DOHH2 (cell line): Measurements from ENCODE around the gene TXN.

ENCODE experiments used
- H3F3A ChIP-seq: fragments of 200-600 bp; sonication (generic), shearing (Covaris generic); 2 replicates; pipeline ENCODE4 v1.6.0; 2016; ENCODE audit warnings: antibody characterized with exemption, mild to moderate bottlenecking; ENCODE audit not compliant: control insufficient read depth, insufficient read depth
- H3K27ac ChIP-seq: fragments of 200-600 bp; sonication (generic); 2 replicates; pipeline ENCODE4 v1.5.1; 2014; ENCODE audit warnings: low read depth, mild to moderate bottlenecking, low read length, moderate library complexity
- H3K27me3 ChIP-seq: fragments of 200-600 bp; sonication (generic); 2 replicates; pipeline ENCODE4 v1.6.1; 2014; ENCODE audit warnings: mild to moderate bottlenecking, low read length, mixed read lengths; ENCODE audit not compliant: control insufficient read depth
- H3K36me3 ChIP-seq: fragments of 200-600 bp; sonication (generic); 2 replicates; pipeline ENCODE4 v1.6.1; 2014; ENCODE audit warnings: mild to moderate bottlenecking, low read length, moderate library complexity, mixed read lengths; ENCODE audit not compliant: control insufficient read depth
- H3K4me1 ChIP-seq: fragments of 200-600 bp; sonication (generic); 2 replicates; pipeline ENCODE4 v1.6.1; 2014; ENCODE audit warnings: mild to moderate bottlenecking, low read length, mixed read lengths; ENCODE audit not compliant: control insufficient read depth
- H3K4me2 ChIP-seq: fragments of 200-600 bp; sonication (generic); 2 replicates; pipeline ENCODE4 v1.6.0; 2014; ENCODE audit warnings: mild to moderate bottlenecking, low read length, moderate library complexity
- H3K4me3 ChIP-seq: fragments of 200-600 bp; sonication (generic); 2 replicates; pipeline ENCODE4 v1.5.1; 2014; ENCODE audit warnings: mild to moderate bottlenecking, low read length, mixed read lengths
- H3K79me2 ChIP-seq: fragments of 200-600 bp; sonication (generic); 2 replicates; pipeline ENCODE4 v1.6.1; 2014; ENCODE audit warnings: mild to moderate bottlenecking, low read length, mixed read lengths; ENCODE audit not compliant: control insufficient read depth
- H3K9me2 ChIP-seq: fragments of 200-600 bp; sonication (generic); replicated peaks from 2 replicates; pipeline ENCODE4 v1.6.1; 2014; ENCODE audit warnings: mild to moderate bottlenecking, low read length, mixed read lengths; ENCODE audit not compliant: control insufficient read depth
- H3K9me3 ChIP-seq: fragments of 200-600 bp; sonication (generic); 2 replicates; pipeline ENCODE4 v1.6.1; 2014; ENCODE audit warnings: antibody characterized with exemption, low read length, mixed read lengths; ENCODE audit not compliant: control insufficient read depth, insufficient read depth
- H4K20me1 ChIP-seq: fragments of 200-600 bp; sonication (generic); 2 replicates; pipeline ENCODE4 v1.6.0; 2014; ENCODE audit warnings: low read depth, mild to moderate bottlenecking, antibody characterized with exemption, low read length, moderate library complexity; ENCODE audit not compliant: control insufficient read depth, insufficient read depth
- CTCF ChIP-seq: fragments of 200-600 bp; sonication (generic); IDR thresholded peaks from one replicate; pipeline ENCODE4 v1.5.1; 2014; ENCODE audit warnings: antibody characterized with exemption, mild to moderate bottlenecking, low read depth, low read length; ENCODE audit not compliant: poor library complexity, severe bottlenecking
- EZH2phosphoT487 ChIP-seq: fragments of 200-600 bp; sonication (generic); IDR thresholded peaks from 2 replicates; pipeline ENCODE4 v1.6.1; 2017; ENCODE audit warnings: borderline replicate concordance, mild to moderate bottlenecking, antibody characterized with exemption, low read length, moderate library complexity, mixed read lengths

TXN gene

GRCh38 chr9:110214586-110215355 is 41.5 kb downstream of the TXN start:
- H3K79me2 ChIP-seq: no peaks in the 10 kb centered on the region
- H3K36me3 ChIP-seq: no peaks in the 10 kb centered on the region
- TF ChIP-seq CTCF (no peak), EZH2phosphoT487 (no peak)
- no peak overlapping the region for H3K4me3 ChIP-seq
- no peak overlapping the region for H3K27ac ChIP-seq
- H3K9me2 ChIP-seq: no peaks in the 10 kb centered on the region
- H3K9me3 ChIP-seq: no peaks in the 10 kb centered on the region
- H3K27me3 ChIP-seq: peaks cover 16% of the 10 kb centered on the region
- H3K4me1 ChIP-seq: no peaks in the 10 kb centered on the region
- H3K4me2 ChIP-seq: no peak overlapping the region
- H4K20me1 ChIP-seq: no peaks in the 10 kb centered on the region
- H3F3A ChIP-seq: no peaks in the 10 kb centered on the region

GRCh38 chr9:110214090-110214489 is 42.2 kb downstream of the TXN start:
- Histone ChIP-seq H3K4me1 (no peaks in the 10 kb centered on the region), H3K27me3 (peaks cover 16% of the 10 kb centered on the region), H3K27ac (no peak overlapping the region), H4K20me1 (no peaks in the 10 kb centered on the region), H3K4me3 (no peak overlapping the region), H3F3A (no peaks in the 10 kb centered on the region), H3K9me3 (no peaks in the 10 kb centered on the region), H3K9me2 (no peaks in the 10 kb centered on the region), H3K36me3 (no peaks in the 10 kb centered on the region), H3K4me2 (no peak overlapping the region), H3K79me2 (no peaks in the 10 kb centered on the region)
- TF ChIP-seq CTCF (no peak), EZH2phosphoT487 (no peak)

- Histone ChIP-seq H3K27ac (no peak overlapping the region), H3K4me1 (no peaks in the 10 kb centered on the region), H3K4me2 (no peak overlapping the region), H3F3A (no peaks in the 10 kb centered on the region), H3K9me2 (no peaks in the 10 kb centered on the region), H3K27me3 (peaks cover 16% of the 10 kb centered on the region), H3K4me3 (no peak overlapping the region), H3K36me3 (no peaks in the 10 kb centered on the region), H4K20me1 (no peaks in the 10 kb centered on the region), H3K79me2 (no peaks in the 10 kb centered on the region), H3K9me3 (no peaks in the 10 kb centered on the region)
- TF ChIP-seq EZH2phosphoT487 (no peak), CTCF (no peak)
Measured at GRCh38 chr9:110213413-110214044, 42.8 kb downstream of the TXN start.
